Measurements from ENCODE around the gene OR5K4. TPM values are rescaled to one million over a fixed set of nuclear protein-coding genes. Genes with fewer than 3 reads are reported as not detected.

OR5K4 gene
- total RNA-seq, 4 donors from 2014 or later: not detected

DNA sequence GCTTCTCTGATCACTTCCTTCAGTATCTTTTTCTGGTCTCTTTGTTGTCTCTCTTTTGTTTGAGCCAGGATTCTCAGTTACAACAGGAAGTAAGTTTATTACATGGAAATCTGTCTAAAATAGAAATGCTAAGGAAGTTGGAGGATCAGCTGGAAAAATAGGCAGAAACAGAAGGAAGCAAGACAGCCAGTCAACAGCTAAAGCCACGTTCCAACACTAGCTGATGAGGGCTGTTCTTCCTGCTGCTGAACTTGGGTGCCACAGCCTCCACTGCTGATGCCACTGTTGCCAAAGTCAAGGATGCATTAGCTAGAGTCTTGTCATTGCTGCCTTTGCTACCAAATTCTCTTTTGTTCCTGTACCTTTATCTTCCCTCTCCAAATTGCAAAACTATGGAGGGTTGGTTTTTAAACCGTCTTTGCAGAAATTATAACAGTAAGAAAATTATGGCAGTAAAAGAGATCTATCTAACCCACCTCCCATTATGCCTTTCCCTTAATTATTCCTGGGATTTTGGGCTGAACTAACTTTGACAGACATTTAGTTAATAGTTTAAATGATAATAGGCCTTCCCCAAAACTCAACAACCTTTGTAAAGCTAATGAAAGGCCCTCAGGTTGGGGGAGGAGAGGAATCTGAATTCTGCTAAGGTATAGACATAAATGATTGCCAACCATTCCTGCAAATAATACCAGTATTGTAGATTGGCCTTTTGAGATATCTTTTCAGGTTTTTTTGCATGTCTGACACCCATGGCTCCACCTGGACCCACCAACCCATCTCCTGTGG lies 27.4 kb upstream of the OR5K4 start:
- TF ChIP-seq, protein P1, sequence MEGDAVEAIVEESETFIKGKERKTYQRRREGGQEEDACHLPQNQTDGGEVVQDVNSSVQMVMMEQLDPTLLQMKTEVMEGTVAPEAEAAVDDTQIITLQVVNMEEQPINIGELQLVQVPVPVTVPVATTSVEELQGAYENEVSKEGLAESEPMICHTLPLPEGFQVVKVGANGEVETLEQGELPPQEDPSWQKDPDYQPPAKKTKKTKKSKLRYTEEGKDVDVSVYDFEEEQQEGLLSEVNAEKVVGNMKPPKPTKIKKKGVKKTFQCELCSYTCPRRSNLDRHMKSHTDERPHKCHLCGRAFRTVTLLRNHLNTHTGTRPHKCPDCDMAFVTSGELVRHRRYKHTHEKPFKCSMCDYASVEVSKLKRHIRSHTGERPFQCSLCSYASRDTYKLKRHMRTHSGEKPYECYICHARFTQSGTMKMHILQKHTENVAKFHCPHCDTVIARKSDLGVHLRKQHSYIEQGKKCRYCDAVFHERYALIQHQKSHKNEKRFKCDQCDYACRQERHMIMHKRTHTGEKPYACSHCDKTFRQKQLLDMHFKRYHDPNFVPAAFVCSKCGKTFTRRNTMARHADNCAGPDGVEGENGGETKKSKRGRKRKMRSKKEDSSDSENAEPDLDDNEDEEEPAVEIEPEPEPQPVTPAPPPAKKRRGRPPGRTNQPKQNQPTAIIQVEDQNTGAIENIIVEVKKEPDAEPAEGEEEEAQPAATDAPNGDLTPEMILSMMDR (IDR thresholded peaks at IDR 0.05): no peak
- no peak for TF ChIP-seq POLR2A (IDR thresholded peaks at IDR 0.05)
- no peak overlapping the region for H3K27ac ChIP-seq
- no peaks in the 10 kb centered on the region for H3K36me3 ChIP-seq
- H3K27me3 ChIP-seq: no peaks in the 10 kb centered on the region
- intact Hi-C loops (cut with DNase I; ENCODE audit: low total_unique reads): no loop called here
- no peak overlapping the region for H3K4me3 ChIP-seq
- no peak for DNase-seq
- no peaks in the 10 kb centered on the region for H3K4me1 ChIP-seq
- no peaks in the 10 kb centered on the region for H3K9me3 ChIP-seq

DNA sequence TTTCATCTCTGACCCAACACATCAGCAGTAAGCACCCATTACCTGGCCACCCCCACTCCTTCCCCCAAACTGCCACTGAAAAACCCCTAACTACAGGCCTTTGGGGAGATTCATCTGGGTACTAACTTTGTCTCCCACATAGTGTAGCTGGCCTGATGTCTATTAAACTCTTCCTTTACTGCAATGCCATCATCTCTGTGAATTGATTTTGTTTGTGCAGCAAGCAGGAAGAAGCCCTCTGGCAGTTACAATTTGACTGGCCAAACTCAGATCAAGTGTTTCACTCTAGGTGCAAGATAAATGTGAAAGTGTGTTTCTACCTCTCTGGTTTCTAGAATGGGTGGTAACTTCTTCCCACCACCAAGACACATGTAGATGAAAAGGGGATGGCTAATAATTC lies 26.7 kb upstream of the OR5K4 start:
- TF ChIP-seq, protein P1 (IDR thresholded peaks at IDR 0.05): no peak
- TF ChIP-seq POLR2A (IDR thresholded peaks at IDR 0.05): no peak
- Histone ChIP-seq H3K27ac (no peak overlapping the region), H3K4me3 (no peak overlapping the region), H3K9me3 (no peaks in the 10 kb centered on the region), H3K27me3 (no peaks in the 10 kb centered on the region), H3K36me3 (no peaks in the 10 kb centered on the region), H3K4me1 (no peaks in the 10 kb centered on the region)
- intact Hi-C loops (cut with DNase I; ENCODE audit: low total_unique reads): no loop called here
- no peak for DNase-seq

DNA sequence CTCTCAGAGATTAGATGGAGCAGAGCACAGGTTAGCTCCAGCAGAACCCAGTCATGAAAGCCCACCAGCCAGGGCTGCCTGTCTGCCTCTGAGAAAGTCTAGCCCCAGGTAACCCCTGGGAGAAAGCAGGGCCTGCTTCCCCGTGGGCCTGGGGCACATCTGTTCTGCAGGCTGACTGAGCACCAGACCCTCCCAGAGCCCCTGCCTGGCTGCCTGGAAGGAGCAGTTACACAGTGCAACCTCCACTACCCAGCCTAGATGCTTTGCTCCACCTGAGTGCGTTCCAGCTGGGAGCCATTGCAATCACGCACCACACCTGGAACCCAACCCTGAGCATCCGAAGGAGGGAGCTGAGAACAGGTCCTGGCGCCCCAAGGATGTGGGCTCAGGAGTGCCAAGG lies 24.7 kb upstream of the OR5K4 start:
- no peak for TF ChIP-seq POLR2A (IDR thresholded peaks at IDR 0.05)
- TF ChIP-seq, protein P1 (IDR thresholded peaks at IDR 0.05): no peak
- H3K27ac ChIP-seq: no peak overlapping the region
- H3K27me3 ChIP-seq: no peaks in the 10 kb centered on the region
- DNase-seq: no peak
- H3K36me3 ChIP-seq: no peaks in the 10 kb centered on the region
- intact Hi-C loops (cut with DNase I; ENCODE audit: low total_unique reads): no loop called here
- H3K9me3 ChIP-seq: no peaks in the 10 kb centered on the region
- H3K4me3 ChIP-seq: no peak overlapping the region
- H3K4me1 ChIP-seq: no peaks in the 10 kb centered on the region

DNA sequence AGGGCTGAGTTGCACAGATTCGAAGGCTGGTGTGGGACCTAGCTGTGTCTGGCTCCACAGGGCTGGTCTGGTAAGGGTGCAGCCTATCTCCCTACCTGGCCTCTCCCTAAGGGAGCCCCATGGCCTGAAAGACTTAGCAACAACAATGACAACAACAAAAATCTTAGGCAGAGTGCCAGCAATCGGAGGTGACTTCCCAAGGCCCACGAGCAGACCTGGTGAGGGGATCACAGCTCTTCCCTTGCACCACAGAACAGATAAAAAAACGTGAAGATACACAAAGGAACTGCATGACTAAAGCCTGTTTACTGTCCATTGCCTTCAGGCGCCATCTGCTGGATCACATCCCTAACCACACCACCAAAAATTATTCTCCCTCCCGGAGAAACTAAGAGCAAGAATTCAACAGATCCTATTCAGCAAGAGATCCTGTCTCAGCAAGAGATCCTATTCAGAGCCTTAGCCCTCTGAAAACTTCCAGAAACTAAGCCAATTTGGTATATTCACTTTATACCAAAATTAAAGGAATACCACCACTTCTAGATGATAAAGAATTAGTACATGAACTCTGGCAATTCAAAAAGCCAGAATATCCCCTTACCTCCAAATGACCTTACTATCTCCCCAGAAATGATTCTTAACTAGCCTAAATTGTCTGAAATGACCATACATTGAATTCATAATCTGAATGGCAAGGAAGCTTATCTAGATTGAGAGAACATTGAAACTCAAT lies 24.1 kb upstream of the OR5K4 start:
- Histone ChIP-seq H3K9me3 (no peaks in the 10 kb centered on the region), H3K36me3 (no peaks in the 10 kb centered on the region), H3K4me1 (no peaks in the 10 kb centered on the region), H3K4me3 (no peak overlapping the region), H3K27me3 (no peaks in the 10 kb centered on the region), H3K27ac (no peak overlapping the region)
- intact Hi-C loops (cut with DNase I; ENCODE audit: low total_unique reads): no loop called here
- TF ChIP-seq, protein P1 (IDR thresholded peaks at IDR 0.05): peak in 1 of 4 experiments; percentile 22
- TF ChIP-seq POLR2A (IDR thresholded peaks at IDR 0.05): no peak
- DNase-seq: no peak

DNA sequence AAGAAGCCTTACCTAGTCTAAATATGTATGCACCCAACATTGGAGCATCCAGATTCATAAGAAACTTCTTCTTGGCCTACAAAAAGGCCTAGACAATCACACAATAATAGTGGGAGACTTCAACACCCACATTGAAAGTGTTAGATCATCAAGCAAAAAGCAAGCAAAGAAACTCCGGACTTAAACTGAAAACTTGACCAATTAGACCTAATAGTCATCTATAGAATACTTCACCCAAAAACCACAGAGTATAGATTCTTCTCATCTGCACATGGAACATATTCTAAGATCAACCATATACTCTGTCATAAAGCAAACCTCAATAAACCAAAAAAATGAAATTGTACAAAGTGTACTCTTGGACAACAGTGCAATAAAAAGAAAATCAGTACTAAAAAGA lies 22.3 kb upstream of the OR5K4 start:
- H3K27ac ChIP-seq: no peak overlapping the region

More for the DNA sequence above, 22.3 kb upstream of the OR5K4 start:
- H3K9me3 ChIP-seq: no peaks in the 10 kb centered on the region
- no peaks in the 10 kb centered on the region for H3K36me3 ChIP-seq
- H3K27me3 ChIP-seq: no peaks in the 10 kb centered on the region
- H3K4me1 ChIP-seq: no peaks in the 10 kb centered on the region
- TF ChIP-seq POLR2A (IDR thresholded peaks at IDR 0.05): no peak
- TF ChIP-seq, protein P1 (IDR thresholded peaks at IDR 0.05): no peak
- no peak overlapping the region for H3K4me3 ChIP-seq
- DNase-seq: no peak
- intact Hi-C loops (cut with DNase I; ENCODE audit: low total_unique reads): no loop called here
